ENCODE measurements around the gene WDR91.
"Not testable (repeated sequence)": the region's sequence is repeated elsewhere in the genome, so short reads cannot be mapped to it uniquely, and the experiment has no call there.

WDR91 gene

DNA sequence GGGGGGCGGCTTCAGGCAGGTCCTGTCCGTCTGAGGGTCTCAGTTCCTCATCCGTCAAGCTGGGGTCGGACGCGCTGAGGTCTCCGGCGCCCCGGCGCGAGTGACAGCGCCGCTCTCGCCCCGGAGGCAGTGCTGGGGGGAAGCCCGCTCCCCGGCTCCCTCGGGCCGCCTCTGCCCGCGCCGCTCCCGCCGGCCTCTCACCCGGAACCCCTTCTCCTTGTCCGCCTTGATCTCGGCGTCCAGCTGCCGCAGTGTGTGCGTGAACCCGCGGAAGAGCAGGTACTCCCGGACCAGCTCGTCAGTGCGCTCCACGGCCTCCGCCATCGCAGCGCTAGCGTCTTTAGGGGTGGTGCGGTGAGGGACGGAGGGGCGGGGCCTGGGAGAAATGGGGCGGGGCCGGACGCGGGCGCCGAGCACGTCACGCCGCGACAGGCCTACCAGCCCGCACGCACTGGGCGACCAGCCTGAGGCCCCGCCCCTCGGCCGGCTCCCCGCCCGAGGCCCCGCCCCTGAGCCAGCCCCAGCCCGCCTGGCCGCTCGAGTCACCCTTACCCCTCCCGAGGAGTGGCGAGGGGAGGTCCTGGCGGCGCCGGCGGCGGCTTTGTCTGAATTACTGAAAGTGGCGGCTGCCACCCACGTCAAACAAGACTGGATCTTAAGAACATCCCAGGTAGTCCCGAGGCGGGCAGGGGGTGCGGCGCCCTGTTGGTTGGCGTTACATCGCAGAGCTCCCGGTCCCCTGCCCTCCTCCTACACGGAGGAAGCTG lies at the start of gene WDR91:
WDR91 (minus strand) TSS at position 348 of the 767 bp plus-strand sequence; CDS start at position 324, 24 bp downstream.
- DNase-seq (ENCODE audit: low read depth in 2 of 2) = peak; percentile 66 to 67

DNA sequence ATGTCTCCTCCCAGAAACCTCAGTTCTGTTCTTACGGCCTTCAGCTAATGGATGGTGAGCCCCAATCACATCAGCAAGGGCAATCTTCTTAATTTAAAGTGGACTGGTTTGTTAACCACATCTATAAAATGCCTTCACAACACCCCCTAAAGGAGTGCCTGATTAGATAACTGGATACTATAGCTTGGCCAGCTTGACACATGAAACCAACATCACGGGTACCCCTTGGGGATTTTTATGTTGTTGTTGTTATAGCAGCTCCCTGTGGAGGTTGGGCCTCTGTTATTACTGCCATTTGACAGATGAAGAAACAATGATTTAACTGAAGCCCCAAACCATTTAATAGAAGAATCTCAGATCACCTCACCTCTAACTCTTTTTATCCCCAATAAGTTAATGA lies 49.1 kb upstream of the WDR91 start:
- no peak for DNase-seq (ENCODE audit: low read depth in 2 of 2)

DNA sequence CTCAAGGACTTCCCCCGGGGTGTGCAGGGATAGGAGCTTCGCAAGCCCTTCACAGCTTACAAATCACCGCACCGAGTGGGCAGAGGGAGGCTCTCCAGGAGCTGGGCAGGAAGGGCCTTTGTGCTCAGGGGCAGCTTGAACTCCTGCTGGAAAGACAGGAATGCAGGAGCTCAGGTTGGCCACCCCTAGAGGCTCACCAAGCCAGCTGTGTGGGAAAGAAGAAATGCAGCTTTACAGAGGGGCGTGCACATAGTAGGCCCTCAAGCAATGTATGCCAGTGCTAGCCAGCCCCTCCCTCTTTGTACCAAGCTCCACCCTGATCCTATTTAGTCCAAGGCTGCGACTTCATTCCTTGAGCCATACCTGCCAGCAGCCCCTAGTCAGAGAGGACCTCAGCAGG lies 48.4 kb upstream of the WDR91 start:
- no peak for DNase-seq (ENCODE audit: low read depth in 2 of 2)

DNA sequence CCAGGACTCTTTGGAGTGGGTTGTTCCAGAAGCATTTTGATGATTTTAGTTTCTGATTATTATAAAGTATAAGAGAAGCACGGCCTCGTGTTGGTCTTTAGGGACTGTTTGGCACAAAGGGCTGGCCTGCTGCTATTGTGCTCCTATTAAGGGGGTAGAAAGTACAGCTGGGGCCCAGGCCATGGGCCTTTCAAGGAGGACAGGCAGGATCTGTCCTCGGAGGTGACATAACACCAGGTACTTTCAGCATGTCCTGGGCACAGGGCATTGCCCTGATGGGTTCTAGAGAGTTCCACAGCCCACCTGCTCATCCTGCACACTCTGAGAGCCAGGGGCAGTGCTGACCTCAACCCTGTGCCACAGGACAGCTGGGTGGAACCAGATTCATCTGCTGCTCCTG lies 47.3 kb upstream of the WDR91 start:
- no peak for DNase-seq (ENCODE audit: low read depth in 2 of 2)

DNA sequence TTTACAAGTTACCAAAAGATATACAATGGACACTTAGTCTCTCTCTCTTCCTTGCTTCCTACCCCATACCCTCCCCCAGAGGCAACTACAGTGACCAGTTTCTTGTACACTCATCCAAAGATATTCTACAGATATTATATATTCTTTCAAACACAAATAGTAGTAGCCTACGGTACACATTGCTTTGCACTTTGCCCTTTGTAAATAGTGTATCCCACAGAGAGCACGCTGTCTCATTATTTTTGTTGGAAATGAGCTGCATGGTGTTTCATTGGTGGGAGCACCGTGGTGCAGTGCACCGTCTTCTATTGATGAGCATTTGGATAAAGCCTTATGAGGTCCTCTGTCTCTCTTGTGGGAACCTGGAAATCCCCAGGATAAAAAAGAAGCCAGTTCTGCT lies 46.5 kb upstream of the WDR91 start:
- no peak for DNase-seq (ENCODE audit: low read depth in 2 of 2)

DNA sequence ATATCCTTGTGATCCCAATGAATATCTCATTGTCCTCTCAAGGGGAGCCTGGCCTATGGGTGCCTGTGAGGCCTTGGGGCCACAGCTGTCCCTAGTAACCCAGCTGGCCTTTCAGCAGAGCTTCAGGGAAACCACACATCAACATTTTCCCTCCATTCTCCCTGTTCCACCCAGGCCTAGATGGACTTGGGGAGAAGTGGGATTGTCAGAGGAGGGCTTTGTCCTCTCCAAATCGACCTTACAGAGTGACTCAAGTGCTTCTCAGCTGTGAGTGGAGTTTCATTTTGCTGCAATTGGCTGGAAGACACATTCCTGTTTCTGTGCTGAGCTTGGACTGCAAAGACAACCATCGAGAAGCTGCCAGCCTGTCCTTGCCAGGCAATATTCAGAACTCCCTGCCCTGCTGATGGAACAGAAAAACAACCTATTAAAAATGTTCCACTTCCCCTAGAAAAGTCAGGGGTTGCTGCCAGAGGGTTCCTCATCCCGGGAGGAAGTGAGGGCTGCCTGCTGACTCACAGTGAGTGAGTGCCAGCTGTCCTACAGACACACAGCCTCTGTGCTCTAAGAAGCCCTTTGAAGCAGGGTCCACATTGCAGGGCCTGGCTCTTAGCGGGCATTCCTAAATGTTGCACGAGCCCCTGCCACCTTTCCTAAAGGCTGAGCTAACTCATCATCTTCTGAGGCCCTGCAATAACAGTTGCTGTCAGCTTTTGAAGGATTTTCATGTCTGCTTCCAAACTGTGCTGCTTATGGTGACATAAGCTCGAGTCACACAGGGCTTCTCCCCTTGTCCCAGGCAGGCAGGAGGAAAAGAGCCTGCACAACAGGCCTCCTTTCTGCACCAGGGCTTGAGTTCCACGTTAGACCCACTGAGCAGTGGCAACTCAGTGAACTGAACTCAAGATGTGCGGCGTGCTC lies 42.8 kb upstream of the WDR91 start:
- peak; percentile 12 to 18 for DNase-seq (ENCODE audit: low read depth in 2 of 2)

DNA sequence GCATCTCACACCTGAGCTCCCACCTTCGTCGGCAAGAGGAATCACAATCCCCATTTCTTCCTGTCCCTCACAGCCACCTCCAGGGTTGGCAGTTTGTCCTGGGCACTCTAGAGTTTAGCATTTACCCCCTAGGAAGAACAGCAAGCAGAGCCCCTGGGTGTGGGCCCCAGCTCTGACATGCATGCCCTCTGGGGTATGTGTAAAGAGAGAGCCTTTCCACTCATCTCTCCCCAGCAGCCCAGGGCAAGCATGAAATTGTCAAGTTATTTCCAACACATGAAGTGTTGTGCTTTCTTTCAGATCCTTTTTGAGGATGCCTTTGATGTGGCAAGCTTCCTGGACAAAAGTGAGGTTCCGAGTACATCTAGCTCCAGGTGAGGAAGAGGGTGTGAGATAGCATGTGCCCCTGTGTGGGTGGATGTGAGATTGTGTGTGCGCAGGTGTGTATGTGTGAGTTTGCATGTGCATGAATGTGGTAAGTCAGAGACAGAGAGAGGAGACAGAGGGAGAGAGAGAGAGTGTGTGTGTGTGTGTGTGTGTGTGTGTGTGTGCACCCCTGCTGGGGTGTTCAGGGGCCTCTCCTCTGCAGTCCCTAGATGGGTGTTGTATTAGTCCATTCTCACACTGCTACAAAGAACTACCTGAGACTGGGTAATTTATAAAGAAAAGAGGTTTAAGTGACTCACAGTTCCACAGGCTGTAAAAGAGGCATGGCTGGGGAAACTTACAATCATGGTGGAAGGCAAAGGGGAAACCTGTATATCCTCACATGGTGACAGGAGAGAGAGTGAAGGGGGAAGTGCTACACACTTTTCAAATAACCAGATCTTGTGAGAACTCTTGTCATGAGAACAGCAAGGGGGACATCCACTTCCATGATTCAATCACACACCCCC lies 40.4 kb upstream of the WDR91 start:
- no peak for DNase-seq (ENCODE audit: low read depth in 2 of 2)

DNA sequence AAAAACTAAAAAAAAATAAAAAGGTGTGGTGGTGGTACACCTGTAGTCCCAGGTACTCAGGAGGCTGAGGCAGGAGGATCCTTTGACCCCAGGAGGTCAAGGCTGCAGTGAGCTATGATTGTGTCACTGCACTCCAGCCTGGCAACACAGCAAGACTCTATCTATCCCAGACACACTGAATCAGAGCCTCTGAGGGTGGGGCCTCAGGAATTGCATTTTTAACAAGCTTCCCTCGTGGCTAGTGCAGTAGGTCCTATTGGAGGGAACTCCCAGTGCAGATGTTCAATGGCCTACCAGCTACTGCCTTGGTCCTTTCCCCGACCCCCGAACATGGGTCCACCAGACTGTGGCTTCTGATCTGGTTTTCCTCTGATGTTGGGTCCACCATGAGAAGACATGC lies 37.2 kb upstream of the WDR91 start:
- no peak for DNase-seq (ENCODE audit: low read depth in 2 of 2)

DNA sequence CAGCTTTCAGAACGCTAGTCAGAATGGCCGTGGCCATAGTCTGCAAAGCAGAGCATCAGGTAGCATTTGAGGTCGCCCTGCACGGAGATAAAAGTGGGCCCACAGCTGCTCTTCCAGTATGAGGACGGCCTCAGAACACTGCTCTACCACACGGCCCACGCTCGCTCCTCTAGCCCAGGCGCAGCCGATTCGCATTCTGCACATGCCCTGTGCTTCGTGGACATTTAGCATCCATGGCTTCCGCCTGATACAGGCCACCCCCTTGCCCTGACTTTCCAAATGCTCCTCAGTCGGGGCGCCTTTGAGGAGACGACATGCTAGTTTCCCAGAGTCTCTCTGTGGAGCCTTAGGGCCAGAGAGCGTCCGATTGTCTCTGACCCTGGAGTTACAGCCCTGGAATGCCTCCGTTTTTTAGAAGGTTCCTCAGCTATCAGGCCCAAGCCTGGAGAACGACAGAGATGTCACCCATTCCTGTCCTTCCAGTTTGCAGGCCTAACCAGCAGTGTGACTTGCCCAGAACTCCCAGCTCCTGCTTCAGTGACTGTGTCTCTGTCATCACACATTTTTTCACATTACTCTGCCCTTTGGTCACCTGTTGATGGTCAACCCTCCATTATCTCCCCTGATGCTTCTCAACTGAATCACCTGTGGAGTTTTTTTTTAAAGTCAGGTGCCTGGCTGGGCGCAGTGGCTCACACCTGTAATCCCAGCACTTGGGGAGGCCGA lies 36.6 kb upstream of the WDR91 start:
- no peak for DNase-seq (ENCODE audit: low read depth in 2 of 2)

DNA sequence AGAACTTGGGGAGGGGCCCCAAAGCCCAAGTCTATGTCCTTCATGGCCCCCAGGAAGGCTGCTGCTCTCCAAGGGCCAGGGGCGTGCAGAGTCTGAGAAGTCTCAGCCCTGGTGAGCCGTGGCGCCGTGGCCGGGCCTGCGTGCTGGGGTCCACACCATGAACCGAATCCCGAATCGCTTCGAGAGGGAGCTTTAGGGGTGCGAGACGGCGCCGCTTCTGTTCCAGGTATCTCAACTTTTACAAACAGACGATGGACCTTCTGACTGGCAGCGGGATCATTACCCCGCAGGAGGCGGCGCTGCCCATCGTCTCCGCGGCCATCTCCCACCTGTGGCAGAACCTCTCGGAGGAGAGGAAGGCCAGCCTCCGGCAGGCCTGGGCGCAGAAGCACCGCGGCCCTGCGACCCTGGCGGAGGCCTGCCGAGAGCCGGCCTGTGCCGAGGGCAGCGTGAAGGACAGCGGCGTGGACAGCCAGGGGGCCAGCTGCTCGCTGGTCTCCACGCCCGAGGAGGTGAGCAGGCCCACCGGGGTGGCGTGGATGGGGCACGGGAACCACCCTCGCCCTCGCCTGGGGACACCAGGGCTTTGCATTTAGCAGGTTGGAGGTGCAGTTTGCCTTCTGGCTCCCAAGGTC lies 35.0 kb upstream of the WDR91 start:
- no peak for DNase-seq (ENCODE audit: low read depth in 2 of 2)

DNA sequence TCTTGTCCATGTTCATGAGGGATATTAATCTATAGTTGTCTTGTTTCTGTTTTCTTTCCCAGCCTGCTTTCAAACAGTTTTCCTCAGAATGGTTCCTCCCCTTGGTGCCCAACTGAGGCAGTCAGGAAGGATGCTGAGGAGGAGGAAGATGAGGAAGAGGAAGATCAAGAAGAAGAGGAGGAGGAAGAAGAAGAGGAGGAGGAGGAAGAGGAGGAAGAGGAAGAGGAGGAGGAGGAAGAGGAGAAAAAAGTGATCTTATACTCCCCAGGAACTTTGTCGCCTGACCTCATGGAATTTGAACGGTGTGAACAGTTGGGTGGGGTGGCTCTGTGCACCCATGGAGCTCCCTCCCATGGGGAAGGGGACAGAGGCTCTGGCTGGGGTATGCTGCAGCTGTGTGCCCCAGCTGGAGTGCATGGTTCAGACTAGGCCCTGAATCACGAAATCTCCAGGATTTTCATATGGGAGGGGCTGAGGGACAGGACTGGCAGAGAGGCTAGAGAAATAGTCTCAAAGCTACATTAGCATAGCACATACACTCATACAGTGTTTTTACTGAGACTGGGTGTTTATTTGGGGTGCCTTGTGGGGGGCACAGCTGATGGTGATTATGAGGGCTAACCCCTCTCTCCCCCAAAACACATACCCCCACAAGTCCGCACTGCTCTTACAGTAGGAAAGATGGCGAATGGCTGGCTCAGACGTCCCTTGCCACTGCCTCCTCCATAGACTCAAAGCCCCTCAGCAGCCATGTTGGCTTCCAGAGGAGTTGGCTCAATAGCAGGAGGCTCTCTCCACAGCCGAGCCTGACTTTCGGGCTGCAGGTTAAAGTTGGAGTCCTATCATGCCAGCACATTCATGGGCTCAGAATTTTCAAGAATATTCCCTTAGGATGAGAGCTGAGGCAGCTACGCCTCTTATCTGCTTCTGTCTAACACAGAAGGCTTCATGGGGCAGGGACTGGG lies 34.2 kb upstream of the WDR91 start:
- DNase-seq (ENCODE audit: low read depth in 2 of 2) = no peak

DNA sequence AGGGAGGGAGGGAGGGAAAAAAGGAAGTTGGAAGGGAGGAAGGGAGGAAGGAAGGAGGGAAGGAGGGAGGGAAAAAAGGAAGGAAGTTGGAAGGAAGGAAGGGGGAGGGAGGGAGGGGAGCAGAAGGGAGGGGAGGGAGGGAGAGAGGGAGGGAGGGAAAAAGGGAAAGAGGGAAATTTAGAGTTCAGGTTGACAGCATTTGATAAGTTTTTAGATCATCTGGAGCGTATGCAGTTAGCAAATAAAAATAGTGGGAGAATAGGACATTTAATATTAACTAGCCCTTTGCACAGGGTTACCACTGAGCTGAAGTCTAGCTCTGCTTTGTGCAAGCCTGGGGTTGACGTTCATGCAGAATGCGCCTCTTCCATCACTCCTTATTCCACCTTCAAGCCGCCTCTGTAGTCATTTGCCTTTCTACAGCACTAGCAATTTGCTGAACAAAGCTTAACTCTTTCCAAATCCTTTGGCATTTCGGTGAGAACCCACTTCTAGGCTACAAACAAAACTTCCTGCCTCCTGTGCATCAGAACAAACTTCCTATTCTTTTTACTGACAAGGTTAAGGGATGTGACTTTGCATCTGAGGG lies 30.9 kb upstream of the WDR91 start:
- no peak for DNase-seq (ENCODE audit: low read depth in 2 of 2)

DNA sequence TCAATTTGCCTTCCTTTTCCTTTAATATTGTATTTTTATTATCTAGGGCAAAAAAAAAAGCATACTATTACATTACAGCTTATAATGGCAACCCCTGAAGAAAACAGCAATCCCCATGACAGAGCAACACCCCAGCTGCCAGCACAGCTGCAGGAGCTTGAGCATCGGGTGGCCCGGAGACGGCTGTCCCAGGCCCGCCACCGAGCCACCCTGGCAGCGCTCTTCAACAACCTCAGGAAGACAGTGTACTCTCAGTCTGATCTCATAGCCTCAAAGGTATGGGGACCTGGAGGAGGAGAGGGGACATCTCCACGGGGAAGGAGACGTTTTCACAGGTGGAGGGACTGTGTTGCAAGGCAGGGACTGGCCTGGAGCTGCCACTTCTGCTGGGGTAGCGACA lies 29.1 kb upstream of the WDR91 start:
- DNase-seq (ENCODE audit: low read depth in 2 of 2) = no peak

DNA sequence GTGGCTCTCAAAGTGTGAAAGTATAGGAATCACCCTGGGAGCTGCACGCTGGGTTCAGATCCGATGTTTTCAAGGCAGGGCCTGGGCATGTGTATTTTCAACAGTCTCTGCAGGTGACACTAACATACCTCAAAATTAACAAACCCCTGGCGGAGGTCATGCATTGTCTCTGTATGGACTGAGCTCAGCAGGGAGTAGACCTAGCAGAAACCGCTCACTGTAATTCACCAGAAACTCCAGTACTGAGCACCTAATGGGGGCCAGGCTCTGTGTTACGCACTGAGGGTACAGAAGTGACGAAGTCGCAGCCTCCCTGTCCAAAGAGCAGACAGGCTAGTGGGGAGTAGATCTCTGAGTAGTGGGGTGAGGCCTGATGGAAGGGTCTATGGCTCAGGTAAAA lies 27.9 kb upstream of the WDR91 start:
- DNase-seq (ENCODE audit: low read depth in 2 of 2) = no peak

DNA sequence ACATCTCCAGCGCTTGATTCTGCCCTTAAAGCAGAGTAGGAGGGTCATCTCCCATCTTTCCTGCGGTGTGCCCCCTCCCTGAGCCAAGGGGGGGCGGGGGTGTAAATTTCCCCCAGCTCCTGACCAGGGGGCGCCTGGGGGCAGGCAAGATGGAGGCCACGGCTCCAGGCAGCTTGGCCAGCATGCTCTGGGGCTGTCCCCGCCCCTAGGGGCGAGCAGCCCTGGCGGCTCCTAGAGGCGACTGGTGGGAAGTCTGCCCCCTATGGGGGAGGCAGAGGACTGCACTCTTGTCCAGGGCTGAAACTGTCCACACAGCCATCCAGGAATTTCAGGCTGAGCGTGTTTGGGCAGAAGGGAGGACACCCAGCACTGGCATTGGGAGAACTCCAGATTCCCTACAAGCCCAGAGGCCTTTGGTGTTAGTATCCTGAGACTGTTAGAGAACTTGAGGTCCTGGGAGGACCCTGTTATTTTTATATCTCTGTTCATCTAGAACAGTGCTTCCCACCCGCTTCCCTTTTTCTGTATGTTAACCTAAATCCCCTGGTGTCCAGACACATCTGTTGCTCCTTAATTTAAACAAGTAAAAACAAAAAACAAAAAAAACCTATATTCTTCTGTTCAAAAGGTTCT lies 26.9 kb upstream of the WDR91 start:
- DNase-seq (ENCODE audit: low read depth in 2 of 2) = no peak

DNA sequence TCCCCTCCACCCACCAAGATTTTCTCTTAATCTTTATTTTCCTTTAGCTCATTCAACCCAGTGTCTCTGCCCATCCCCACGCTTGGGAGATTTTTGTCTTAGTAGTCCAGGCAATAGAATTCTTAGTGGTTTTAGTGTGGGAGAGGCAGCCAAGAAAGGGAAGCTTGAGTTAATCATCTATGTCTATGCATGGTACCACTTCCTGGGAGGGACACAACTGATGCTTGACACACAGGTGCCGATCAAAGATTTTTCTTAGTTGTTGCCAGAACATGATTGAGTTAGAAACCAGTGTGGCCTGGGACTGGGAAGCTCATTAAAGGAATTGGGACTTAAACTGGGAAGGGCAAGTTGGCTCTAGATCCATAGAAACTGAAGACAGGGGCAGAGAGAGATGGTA lies 25.4 kb upstream of the WDR91 start:
- DNase-seq (ENCODE audit: low read depth in 2 of 2) = no peak

DNA sequence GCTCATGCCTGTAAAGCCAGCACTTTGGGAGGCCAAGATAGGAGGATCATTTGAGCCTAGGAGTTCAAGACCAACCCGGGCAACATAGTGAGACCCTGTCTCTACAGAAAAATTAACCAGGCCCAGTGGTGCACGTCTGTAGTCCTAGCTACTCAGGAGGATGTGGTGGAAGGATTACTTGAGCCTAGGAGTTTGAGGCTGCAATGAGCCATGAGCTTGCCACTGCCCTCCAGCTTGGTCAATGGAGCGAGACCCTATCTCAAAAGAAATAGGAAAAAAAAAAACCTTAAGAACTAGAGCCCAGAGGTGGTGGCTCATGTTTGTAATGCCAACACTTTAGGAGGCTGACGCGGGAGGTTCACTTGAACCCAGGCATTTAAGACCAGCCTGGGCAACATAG lies 24.5 kb upstream of the WDR91 start:
- DNase-seq (ENCODE audit: low read depth in 2 of 2) = no peak

DNA sequence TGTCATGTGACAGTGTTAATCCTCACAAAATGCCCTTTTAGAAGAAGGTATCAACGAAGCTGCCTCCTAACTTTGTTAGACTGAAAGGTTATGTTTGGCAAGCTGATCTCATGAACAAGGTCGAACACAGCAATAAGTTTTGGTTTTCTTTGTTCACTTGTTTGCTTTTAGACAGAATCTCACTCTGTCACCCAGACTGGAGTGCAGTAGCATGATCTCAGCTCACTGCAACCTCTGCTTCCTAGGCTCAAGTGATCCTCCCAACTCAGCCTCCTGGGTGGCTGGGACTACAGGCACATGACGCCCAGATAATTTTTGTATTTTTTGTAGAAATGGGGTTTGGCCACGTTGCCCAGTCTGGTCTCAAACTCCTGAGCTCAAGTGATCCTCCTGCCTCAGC lies 23.4 kb upstream of the WDR91 start:
- no peak for DNase-seq (ENCODE audit: low read depth in 2 of 2)

DNA sequence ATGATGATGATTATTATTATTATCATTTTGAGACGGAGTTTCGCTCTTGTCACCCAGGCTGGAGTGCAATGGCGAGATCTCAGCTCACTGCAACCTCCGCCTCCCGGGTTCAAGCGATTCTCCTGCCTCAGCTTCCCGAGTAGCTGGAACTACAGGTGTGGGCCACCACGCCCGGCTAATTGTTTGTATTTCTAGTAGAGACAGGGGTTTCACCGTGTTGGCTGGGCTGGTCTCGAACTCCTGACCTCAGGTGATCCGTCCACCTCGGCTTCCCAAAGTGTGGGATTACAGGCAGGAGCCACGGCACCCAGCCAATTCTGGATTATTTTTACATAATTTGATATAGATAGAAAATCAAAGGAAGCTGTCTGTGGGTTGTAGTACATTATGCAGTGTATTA lies 22.8 kb upstream of the WDR91 start:
- not testable (repeated sequence) for DNase-seq (ENCODE audit: low read depth in 2 of 2)
